ENCODE data around the gene FRS3. TPM values are rescaled to one million over a fixed set of nuclear protein-coding genes. Genes with fewer than 3 reads are reported as not detected.

FRS3 gene
- total RNA-seq, 1 experiment from 2014 or later, result 2.8 TPM

DNA sequence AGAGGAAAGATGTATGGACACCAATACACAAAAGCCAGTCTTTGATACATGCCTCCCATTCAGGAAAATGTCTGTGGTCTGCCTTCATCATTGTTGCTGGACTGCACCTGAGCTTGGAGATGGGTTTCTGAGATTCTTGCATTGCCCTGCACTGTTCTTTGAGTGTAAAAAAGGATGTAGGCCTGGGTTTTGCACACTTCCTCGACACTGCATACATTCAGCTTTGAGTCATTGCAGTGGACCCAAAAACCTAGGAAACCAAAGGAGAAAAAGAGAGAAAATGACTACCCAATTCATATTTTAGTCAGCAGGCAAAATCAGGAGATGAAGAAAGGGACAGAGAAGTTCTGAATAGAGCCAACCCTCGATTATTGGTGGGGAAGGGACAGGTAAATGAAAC is 16.8 kb upstream of the FRS3 start:
- in situ Hi-C loops (cut with HindIII; ENCODE audit: low pct_unique_long_range_greater_than_20kb, low sequenced_read_pairs), result no loop called here
- DNase-seq (ENCODE audit: low read depth), result no peak

DNA sequence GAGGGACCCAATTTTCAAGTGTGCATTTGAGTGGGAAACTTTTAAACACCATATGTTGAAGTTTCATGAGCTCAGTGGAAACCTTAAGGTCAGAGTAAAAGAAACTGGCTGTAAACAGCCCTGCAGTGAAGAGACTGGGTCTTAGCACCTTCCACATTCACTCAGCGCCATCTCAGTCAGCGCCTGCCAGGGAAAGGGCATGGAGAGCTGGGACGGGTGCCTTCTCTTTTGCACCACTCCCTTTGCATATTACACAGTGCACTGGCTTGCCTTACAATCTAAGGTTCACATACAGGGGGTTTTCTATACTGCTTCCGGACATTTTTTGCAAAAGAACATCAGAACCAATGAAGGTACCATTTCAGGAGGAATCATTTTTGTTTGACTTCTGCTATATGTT is 12.3 kb upstream of the FRS3 start:
- DNase-seq (ENCODE audit: low read depth), result no peak
- in situ Hi-C loops (cut with HindIII; ENCODE audit: low pct_unique_long_range_greater_than_20kb, low sequenced_read_pairs), result no loop called here

DNA sequence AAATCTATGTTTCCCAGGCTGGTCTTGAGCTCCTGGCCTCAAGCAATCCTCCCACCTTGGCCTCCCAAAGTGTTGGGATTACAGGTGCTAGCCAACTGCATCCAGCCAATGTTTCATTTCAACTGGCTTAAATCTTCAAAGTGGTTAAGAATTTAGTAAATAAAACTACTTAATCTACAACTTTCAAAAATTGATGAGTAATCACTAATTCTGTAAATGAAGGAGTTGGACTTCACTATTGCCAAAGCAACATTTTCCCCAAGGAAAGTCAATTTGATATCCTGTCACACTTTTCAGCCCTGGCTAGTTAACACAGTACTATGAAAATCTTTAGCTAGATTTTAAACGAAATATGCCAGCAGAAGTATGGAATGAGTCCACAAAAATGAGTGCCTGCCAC is 11.6 kb upstream of the FRS3 start:
- in situ Hi-C loops (cut with HindIII; ENCODE audit: low pct_unique_long_range_greater_than_20kb, low sequenced_read_pairs), result no loop called here
- DNase-seq (ENCODE audit: low read depth), result no peak

DNA sequence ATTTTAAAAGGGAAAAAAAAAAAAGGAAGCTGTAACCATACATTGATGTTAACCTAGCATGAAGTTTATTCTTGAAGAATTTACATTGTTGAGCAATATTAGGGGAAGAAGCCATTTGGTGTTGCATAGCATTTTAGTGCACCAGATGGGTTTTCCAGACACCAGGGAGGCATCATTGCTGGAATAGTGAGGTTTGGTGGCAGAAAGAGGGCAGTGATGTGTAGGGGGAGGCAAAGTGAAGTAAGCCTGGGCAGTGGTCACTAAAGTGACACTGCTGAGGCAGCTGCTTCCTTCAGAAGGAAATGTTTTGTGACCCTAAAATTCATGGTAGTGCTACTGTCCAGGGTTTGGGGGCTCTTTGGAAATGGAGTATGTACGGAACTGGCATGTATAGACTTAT is 10.3 kb upstream of the FRS3 start:
- in situ Hi-C loops (cut with HindIII; ENCODE audit: low pct_unique_long_range_greater_than_20kb, low sequenced_read_pairs), result no loop called here
- DNase-seq (ENCODE audit: low read depth), result no peak

DNA sequence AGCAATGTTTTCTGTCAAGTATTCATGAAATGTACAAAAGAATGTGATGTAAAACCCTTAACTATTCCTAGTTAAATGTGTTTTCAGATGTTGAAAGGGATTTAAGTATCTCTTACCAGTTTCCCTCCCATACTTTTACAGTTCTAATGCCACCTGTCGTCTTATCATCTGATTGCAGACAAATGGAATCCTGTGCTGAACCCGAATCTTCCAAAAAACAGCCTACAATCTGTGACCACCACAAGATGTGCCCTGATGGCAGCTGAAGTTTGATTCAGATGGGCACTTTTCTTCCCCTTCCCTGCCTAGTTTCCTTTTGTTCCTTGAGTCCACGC is 9.7 kb upstream of the FRS3 start:
- in situ Hi-C loops (cut with HindIII; ENCODE audit: low pct_unique_long_range_greater_than_20kb, low sequenced_read_pairs), result no loop called here

DNA sequence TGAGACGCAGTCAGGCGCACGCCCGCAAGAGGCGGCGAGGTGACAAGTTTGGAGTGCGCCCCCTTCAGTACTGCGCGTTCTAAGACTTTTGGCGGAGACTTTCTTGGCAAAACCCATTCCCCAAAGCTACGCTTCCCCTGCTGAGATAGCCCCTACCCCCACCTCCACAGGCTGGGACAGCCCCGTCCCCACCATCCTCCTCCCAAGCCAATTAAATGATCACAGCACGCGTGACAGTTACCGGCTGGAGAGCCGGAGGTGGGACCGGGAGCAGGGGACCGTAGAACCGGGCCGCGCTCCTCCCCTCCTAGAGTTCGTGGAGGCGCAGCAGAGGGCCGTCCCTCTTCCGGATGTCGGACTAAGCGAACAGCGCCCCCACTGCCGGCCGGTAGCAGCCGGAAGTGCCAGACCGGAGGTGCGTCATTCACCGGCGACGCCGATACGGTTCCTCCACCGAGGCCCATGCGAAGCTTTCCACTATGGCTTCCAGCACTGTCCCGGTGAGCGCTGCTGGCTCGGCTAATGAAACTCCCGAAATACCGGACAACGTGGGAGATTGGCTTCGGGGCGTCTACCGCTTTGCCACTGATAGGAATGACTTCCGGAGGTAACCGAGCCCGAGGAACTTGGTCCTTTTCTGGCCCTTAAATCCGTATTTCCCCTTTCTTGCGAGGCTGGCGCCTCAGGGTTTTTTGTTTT is 7.7 kb upstream of the FRS3 start, which contains the start of gene TOMM6:
Gene TOMM6, plus strand, starts transcription at position 476 of the 699 bp plus-strand sequence. Its CDS starts 4 bp downstream, at position 480.
- in situ Hi-C loops (cut with HindIII; ENCODE audit: low pct_unique_long_range_greater_than_20kb, low sequenced_read_pairs), result no loop called here
- DNase-seq (ENCODE audit: low read depth), result peak; percentile 95

More for the DNA sequence above, 9.7 kb upstream of the FRS3 start:
- no peak for DNase-seq (ENCODE audit: low read depth)

DNA sequence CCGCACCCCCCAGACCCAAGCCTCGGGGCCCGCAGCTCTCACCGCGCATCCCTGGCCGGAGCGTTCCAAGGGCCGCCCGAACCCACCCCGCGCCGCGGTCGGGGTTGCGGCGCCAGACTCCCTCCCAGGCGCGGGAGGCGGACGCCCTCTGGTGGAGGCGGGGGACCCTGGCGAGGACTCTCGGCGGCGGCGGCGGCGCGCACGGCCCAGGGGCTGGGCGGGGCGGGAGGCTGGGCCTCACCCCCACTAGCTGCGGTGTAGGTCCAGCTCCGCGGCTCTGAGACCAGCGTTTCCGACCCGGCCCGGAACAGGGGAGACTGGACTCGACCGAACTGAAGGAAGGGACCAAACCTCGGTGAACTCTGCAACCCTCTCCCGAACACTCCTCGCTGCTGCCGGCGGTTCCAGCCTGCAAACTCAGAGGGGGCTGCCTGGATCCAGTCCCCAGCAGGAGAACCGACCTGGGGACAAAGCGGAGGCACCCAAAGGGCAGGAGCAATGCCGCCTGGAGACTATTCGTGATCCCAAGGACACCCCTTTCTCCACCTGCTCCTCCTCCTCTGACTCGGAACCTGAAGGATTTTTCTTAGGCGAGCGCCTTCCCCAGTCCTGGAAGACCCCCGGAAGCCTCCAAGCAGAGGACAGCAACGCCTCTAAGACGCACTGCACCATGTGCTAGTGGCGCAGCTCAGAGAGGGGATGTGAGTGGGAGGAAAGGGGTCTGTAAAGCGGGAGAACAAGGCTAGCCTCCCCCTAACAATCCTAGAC is 6.9 kb upstream of the FRS3 start:
- peak; percentile 74 for DNase-seq (ENCODE audit: low read depth)
- in situ Hi-C loops (cut with HindIII; ENCODE audit: low pct_unique_long_range_greater_than_20kb, low sequenced_read_pairs), result no loop called here

DNA sequence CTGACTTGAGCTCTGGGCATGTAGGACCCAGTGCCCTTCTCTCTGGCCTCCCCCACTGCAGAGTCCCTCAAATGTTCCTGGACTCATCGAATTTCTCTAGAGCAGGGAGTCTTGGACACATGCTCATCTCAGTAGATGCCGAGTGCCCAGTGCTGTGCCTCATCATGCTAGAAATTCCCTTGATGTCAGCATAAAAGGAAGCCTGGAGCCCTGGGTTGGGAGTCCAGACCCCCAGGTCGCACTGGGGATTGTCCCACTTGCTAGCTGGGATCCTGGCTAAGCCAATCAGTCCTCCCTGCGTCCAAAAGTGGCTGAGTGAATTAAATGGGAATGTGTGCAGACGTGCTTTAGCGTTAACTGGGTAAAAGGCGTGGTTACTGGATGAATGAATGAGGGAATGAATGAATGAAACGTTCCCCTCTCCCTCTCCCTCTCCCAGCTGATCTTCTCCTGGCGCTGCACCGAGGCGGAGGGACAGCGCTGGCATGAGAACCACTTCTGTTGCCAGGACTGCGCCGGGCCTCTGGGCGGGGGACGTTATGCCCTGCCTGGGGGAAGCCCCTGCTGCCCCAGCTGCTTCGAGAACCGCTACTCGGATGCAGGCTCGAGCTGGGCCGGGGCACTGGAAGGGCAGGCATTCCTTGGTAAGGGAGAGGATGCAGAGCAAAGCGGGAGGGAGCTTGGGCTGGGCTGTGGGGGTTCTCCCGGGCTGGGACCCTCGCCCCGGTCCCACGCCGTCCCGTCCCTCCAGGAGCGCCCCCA is 6.2 kb upstream of the FRS3 start:
- DNase-seq (ENCODE audit: low read depth), result no peak
- in situ Hi-C loops (cut with HindIII; ENCODE audit: low pct_unique_long_range_greater_than_20kb, low sequenced_read_pairs), result no loop called here

DNA sequence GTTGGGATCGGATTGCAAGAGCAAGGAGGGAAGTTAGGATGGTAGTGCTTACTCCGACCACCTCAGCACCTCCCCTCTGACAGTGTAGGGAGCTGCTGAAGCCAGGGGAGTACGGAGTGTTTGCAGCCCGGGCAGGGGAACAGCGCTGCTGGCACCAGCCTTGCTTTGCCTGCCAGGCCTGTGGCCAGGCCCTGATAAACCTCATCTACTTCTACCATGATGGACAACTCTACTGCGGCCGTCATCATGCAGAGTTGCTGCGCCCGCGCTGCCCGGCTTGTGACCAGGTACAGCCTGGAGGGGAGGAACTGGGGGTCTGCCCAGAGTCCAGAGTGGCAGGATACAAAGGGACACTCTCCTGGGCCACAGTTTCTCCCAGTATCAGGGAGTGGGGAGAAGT is 5.6 kb upstream of the FRS3 start:
- DNase-seq (ENCODE audit: low read depth), result no peak
- in situ Hi-C loops (cut with HindIII; ENCODE audit: low pct_unique_long_range_greater_than_20kb, low sequenced_read_pairs), result no loop called here

DNA sequence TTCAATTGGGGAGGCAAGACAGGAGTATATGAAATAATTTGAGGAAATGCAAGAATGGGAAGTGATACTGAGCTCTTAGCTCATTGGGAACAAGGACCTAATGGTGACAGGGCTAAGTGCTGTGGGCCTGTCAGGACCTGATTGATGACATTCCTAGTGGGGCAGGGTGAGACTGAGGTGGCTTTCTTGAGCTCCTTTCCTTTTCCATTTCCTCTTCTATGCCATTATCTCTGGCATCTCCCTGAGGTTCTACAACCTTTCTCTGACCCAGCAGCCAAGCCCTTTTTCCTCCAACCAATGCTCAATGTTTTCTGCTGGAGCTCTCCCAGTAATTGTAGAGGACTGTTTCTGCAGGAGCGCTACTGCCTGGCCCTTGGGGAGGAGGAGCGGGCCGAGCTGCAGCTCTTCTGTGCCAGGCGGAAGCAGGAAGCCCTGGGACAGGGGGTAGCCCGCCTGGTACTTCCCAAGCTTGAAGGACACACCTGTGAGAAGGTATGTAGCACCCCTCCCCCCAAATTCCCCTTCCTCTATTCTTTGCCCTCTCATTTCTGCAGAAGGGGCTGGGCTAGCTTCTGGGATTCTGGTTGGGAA is 5.0 kb upstream of the FRS3 start:
- no peak for DNase-seq (ENCODE audit: low read depth)
- in situ Hi-C loops (cut with HindIII; ENCODE audit: low pct_unique_long_range_greater_than_20kb, low sequenced_read_pairs), result no loop called here

DNA sequence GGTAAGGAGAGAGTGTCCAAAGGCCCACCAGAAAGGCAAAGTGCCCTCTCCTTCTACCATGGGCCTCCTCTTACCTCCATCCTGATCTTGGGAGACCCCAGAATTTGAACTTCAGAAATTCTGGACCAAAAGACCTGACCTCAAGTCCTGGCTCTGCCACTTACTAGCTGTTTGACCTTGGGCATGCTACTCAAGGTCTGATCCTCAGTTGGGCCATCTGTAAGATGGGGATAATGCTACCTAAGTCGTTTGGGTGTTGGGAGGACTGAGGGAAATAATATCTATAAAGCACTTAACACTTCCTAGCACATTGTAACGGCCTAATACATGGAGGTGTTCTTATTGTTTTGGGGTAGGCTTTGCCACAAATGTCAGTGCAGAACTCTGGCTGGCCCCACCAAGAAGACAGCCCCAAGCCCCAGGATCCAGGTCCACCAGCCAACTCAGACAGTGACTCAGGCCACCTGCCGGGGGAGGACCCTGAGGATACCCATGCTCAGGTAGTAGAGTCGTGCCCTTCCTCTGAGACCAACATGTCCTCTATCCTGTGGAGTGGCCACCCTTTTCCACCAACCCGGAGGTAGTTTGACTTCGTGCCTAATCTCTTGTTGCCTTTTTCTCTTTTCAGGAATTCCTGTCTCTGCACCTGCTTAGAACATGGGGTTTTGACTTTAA is 3.5 kb upstream of the FRS3 start:
- in situ Hi-C loops (cut with HindIII; ENCODE audit: low pct_unique_long_range_greater_than_20kb, low sequenced_read_pairs), result no loop called here

DNA sequence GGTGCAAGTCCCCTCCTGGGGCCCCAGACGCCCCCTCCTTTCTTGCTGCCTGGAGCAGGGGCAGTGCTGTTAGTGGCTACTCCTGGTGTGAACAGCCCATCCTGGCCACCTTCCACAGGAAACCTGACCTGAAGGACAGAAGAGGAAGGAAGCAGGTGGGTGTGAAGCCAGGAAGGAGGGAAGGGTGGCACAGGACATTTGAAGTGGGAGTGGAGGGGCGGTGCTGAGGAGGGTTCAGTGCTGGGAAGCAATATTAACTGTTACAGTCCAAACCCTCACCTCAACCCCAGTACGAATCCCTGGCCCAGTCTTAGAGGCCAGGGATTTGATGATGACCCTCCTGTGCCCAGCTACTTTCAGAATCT is 1.6 kb upstream of the FRS3 start:
- no peak for DNase-seq (ENCODE audit: low read depth)
- in situ Hi-C loops (cut with HindIII; ENCODE audit: low pct_unique_long_range_greater_than_20kb, low sequenced_read_pairs), result no loop called here

More for the DNA sequence above, 3.5 kb upstream of the FRS3 start:
- DNase-seq (ENCODE audit: low read depth), result no peak

DNA sequence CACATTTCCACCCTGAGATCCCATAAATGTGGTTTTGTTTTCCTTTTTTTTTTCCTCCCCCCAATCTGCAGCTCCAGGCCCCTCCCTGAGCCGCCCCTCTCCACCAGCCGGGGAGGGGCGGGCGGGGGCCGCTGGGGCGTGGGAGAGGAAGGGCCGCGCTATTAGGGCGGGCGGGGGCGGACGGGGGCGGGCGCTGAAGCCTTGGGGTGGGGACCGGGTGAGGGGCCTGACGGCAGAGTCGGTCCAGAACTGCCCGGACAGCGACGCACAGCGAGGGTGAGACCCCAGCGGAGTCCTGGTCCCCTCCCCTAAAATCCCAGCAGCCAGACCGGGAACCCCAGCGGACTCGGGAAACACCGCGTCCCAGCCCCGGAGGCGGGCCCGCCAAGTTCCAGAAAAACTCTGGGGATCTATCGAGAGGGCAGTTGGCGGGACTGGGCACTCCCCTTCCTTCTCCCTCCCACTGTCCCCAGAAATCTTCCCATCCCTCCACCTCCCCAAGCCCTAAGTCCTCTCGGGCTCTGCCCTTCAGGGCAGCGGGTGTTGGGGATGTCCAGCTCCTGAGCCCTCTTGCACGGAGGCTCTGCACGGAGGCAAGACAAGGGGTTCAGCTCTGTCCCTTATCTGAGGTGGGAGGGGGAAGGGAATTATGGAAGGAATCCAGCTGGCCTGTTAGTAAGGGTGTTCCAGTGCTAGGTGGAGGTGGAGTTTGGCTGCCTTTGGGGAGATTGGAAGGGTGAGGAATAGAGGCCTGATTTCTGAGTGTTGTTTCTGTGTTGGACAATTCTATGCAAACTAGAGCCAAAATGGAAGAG is 1.1 kb upstream of the FRS3 start, which contains the start of gene PRICKLE4:
Gene PRICKLE4, plus strand, starts transcription at position 232 of the 815 bp plus-strand sequence. CDS start 2,692 bp downstream, outside the sequence.
- DNase-seq (ENCODE audit: low read depth), result peak; percentile 36
- in situ Hi-C loops (cut with HindIII; ENCODE audit: low pct_unique_long_range_greater_than_20kb, low sequenced_read_pairs), result no loop called here

DNA sequence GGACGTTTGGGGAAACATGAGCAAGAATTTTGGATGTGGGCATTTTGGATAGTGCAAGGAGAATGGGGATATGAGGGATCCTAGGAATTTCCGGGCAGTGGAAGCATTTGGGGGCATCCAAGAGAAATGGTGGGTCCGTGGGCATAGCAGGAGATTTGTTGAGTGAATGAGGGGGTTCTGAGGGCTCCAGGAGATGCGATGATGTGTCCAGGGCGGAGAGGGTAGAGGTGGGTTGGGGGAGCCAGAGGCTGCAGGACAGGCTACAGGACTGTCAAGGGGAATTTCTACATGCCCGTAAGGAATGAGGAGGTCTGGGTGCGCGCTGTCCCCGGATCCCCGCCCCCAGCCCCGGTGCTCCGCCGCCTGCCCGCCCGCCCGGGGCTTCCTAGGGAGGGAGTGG is 364 bp downstream of the FRS3 start:
- in situ Hi-C loops (cut with HindIII; ENCODE audit: low pct_unique_long_range_greater_than_20kb, low sequenced_read_pairs), result no loop called here
- DNase-seq (ENCODE audit: low read depth), result no peak

DNA sequence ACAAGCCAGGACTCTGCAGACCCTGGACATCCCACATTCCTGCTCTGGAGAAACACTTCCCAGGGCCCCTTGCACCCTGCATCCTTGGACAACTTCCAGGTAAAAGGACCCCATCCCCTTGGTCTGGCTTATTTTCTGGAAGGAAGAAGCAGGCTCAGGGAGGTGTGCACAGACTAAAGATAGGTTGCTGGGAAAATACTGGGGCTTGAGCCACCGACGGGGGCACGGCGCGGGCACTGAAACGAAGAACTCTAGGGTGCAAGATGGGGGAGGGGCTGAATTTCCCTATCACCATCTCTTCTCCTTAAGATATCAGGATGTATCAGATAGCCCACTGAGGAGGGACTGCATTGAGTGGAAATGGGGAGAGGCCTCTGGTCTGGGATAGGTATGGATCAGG is 805 bp downstream of the FRS3 start:
- in situ Hi-C loops (cut with HindIII; ENCODE audit: low pct_unique_long_range_greater_than_20kb, low sequenced_read_pairs), result no loop called here
- no peak for DNase-seq (ENCODE audit: low read depth)

DNA sequence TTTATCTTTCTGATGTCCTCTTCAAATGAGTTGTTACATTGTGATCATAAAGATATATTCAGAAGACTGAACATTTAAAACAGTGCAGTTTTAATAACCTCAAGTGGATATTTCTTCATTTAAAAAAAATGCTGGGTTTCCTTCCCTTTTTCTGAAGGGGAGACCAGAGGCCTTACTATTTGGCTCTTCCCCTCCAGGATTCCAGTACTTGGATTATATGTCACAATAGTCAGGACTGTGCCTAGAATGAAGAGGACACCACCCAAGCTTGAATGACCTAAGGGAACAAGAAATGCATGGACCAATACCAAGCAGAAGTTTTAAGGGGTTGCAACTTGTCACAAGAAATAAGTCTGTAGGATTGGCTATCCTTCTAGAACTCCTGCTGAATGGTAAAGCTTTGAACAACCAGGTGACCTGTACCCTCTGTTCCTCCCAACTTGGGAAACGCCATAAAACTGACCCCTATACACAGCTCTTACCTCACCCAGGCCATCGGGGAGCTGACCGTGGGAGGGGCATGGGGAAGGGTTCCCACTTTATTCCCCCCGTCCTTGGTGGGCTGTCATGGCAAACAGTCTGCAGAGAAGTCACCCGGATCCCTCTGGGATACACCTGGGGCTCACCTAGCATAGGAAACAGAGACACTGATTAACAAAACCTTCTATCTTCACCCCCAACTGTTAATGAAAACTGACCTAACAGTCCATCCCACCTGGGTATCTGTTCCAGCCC is 2.0 kb downstream of the FRS3 start:
- in situ Hi-C loops (cut with HindIII; ENCODE audit: low pct_unique_long_range_greater_than_20kb, low sequenced_read_pairs), result no loop called here
- no peak for DNase-seq (ENCODE audit: low read depth)

DNA sequence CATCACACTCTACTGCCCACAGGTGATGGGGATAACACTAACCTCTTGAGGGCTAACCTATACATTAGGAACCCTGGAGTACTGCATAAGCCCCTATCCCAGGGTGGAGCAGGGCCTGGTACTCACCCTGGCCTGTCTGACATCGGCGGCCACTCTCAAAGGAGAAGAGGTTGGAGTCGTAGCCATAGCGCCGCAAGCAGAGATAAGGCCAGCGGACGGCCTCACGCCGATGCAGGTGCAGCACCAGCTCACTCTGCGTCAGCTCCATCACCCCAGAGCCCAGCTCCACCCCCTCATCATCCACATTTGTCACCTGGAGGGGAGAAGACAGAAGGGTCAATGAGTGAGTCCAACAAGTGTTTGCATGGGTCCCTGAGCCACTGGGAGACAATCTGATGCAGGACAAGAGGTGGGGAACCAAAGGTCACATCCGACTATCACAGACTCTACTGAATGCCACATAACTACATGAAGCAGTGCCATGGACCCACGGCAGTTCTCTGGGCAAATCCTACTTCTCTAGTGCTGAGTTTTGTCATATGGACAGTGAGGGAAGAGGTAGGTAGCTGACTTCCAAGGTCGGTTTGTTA is 4.3 kb downstream of the FRS3 start:
- DNase-seq (ENCODE audit: low read depth), result no peak
- in situ Hi-C loops (cut with HindIII; ENCODE audit: low pct_unique_long_range_greater_than_20kb, low sequenced_read_pairs), result no loop called here

All from Caki2 (cell line).